Measurements from ENCODE around the gene COPS3. TPM values are rescaled to one million over a fixed set of nuclear protein-coding genes. Genes with fewer than 3 reads are reported as not detected.

COPS3 gene
- total and polyA plus RNA-seq, 9 of the 15 experiments (the other 6 are each of a cell fraction or from before 2014, with no cell fraction given) = 92.4 to 295 (median 167) TPM

DNA sequence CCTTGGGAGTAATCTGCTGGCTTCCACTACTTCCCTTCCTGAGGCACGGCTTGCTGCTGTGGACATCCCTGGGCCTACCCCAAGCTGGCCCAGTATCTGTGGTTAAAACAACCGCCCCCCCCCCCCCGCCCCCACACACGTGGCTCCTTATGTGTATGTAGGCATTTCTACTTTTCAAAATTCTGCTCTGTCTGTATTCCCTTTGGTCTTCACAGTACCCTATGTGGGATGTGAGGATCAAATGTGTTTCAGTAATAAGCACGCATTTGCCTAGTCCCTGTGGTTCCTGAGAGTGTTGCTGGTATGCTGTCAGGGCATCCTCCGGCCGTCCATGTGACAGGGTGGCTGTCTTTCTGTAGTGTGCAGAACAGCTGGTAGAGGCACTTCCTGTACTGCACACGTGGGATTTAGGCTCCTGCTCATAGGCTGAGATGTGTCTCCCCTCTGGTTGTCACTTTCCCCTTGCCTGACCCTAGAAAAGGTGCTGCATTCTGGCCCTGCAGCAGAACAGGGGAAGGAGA, 24.3 kb upstream of the COPS3 start (continued):
- no peak for TF ChIP-seq PATZ1 (CRISPR knock-in tag; IDR thresholded peaks at IDR 0.05; ENCODE audit: borderline replicate concordance)
- TF ChIP-seq NFIC (IDR thresholded peaks at IDR 0.05) = no peak
- TF ChIP-seq ZBTB1 (CRISPR knock-in tag; IDR thresholded peaks at IDR 0.05; ENCODE audit: borderline replicate concordance, low read depth) = no peak
- TF ChIP-seq ZNF224 (CRISPR knock-in tag; IDR thresholded peaks at IDR 0.05) = no peak
- TF ChIP-seq FOXK1 (CRISPR knock-in tag; IDR thresholded peaks at IDR 0.05; ENCODE audit: borderline replicate concordance) = no peak
- peak; percentile 95 to 97 for TF ChIP-seq MNT (conservative IDR thresholded peaks at IDR 0.05)
- TF ChIP-seq SNIP1 (IDR thresholded peaks at IDR 0.05; ENCODE audit: low read depth) = no peak
- TF ChIP-seq SOX6 (IDR thresholded peaks at IDR 0.05) = no peak
- no peak for TF ChIP-seq NFYB (IDR thresholded peaks at IDR 0.05; ENCODE audit: extremely low read depth, insufficient read length)
- no peak for TF ChIP-seq BDP1 (IDR thresholded peaks at IDR 0.05; ENCODE audit: insufficient read depth, insufficient read length)
- TF ChIP-seq THAP12 (CRISPR knock-in tag; IDR thresholded peaks at IDR 0.05) = no peak
- TF ChIP-seq ZNF124 (CRISPR knock-in tag; IDR thresholded peaks at IDR 0.05) = no peak
- no peak for TF ChIP-seq HIVEP1 (CRISPR knock-in tag; IDR thresholded peaks at IDR 0.05)
- TF ChIP-seq NR2C2 (CRISPR knock-in tag; IDR thresholded peaks at IDR 0.05) = 0 out of 2 replicates have a peak, but pooled peaks have one; percentile 36
- TF ChIP-seq NR2C2 (tag; IDR thresholded peaks at IDR 0.05) = no peak
- no peak for TF ChIP-seq PYGO2 (tag; IDR thresholded peaks at IDR 0.05)
- TF ChIP-seq SMARCC2 (IDR thresholded peaks at IDR 0.05; ENCODE audit: low read depth) = no peak
- TF ChIP-seq BCOR (IDR thresholded peaks at IDR 0.05) = no peak
- no peak for TF ChIP-seq ZNF586 (CRISPR knock-in tag; conservative IDR thresholded peaks at IDR 0.05)
- TF ChIP-seq, protein P1, sequence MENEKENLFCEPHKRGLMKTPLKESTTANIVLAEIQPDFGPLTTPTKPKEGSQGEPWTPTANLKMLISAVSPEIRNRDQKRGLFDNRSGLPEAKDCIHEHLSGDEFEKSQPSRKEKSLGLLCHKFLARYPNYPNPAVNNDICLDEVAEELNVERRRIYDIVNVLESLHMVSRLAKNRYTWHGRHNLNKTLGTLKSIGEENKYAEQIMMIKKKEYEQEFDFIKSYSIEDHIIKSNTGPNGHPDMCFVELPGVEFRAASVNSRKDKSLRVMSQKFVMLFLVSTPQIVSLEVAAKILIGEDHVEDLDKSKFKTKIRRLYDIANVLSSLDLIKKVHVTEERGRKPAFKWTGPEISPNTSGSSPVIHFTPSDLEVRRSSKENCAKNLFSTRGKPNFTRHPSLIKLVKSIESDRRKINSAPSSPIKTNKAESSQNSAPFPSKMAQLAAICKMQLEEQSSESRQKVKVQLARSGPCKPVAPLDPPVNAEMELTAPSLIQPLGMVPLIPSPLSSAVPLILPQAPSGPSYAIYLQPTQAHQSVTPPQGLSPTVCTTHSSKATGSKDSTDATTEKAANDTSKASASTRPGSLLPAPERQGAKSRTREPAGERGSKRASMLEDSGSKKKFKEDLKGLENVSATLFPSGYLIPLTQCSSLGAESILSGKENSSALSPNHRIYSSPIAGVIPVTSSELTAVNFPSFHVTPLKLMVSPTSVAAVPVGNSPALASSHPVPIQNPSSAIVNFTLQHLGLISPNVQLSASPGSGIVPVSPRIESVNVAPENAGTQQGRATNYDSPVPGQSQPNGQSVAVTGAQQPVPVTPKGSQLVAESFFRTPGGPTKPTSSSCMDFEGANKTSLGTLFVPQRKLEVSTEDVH (IDR thresholded peaks at IDR 0.05; ENCODE audit: low read depth, partially characterized antibody) = no peak
- TF ChIP-seq CBFB (CRISPR knock-in tag; IDR thresholded peaks at IDR 0.05) = no peak
- TF ChIP-seq NFIX (CRISPR knock-in tag; IDR thresholded peaks at IDR 0.05; ENCODE audit: low read depth) = no peak

Data from K562 (cell line).